Aorta (tissue), 5 donors: ENCODE measurements around the gene TPST1. TPM values are rescaled to one million over a fixed set of nuclear protein-coding genes. Genes with fewer than 3 reads are reported as not detected.

Experiments
- ATAC-seq: fragments of 200-7000 bp; cut with Tn5 transposase; one replicate; pipeline ENCODE4 v1.9.1; 2022; ENCODE audit warnings: moderate library complexity; ENCODE audit not compliant: low FRiP score
- DNase-seq, 2 donors: peaks; one replicate each; pipeline ENCODE4 v3.0.0-alpha.2; 2020
- H3K27ac ChIP-seq, 2 donors: one replicate each; pipeline ENCODE4 v1.5.1; 2013; ENCODE audit warnings: low read length in 2 of 2, mild to moderate bottlenecking in 2 of 2, moderate library complexity in 2 of 2, control low read depth in 1 of 2, inconsistent platforms in 1 of 2, low read depth in 1 of 2
- H3K27me3 ChIP-seq, 2 donors: one replicate each; pipeline ENCODE4 v1.6.1; 2013; ENCODE audit warnings: control low read depth in 1 of 2, low read length in 1 of 2, mild to moderate bottlenecking in 1 of 2, moderate library complexity in 1 of 2; ENCODE audit not compliant: insufficient read depth in 2 of 2, control insufficient read depth in 1 of 2
- H3K36me3 ChIP-seq, 2 donors: one replicate each; pipeline ENCODE4 v1.6.1; 2013; ENCODE audit warnings: control low read depth in 1 of 2, low read length in 1 of 2, mild to moderate bottlenecking in 1 of 2; ENCODE audit not compliant: insufficient read depth in 2 of 2, control insufficient read depth in 1 of 2
- H3K4me1 ChIP-seq, 2 donors: one replicate each; pipeline ENCODE4 v1.6.1; 2013; ENCODE audit warnings: low read length in 2 of 2, control low read depth in 1 of 2, mild to moderate bottlenecking in 1 of 2, moderate library complexity in 1 of 2; ENCODE audit not compliant: insufficient read depth in 2 of 2, control insufficient read depth in 1 of 2
- H3K4me3 ChIP-seq, 2 donors: one replicate each; pipeline ENCODE4 v1.5.1; 2013; ENCODE audit warnings: low read length in 2 of 2, control low read depth in 1 of 2, mild to moderate bottlenecking in 1 of 2
- H3K9me3 ChIP-seq: one replicate; pipeline ENCODE4 v1.6.1; 2013; ENCODE audit warnings: mild to moderate bottlenecking, low read length; ENCODE audit not compliant: control insufficient read depth
- WGBS, 2 donors: extraction: QIAGEN DNeasy Blood & Tissue Kit; methylation state at CpG; one replicate each; pipeline ENCODE4 v1.1.7; 2013; 5-methylcytosine and 5-hydroxymethylcytosine counted together
- intact Hi-C, 2 donors: fragments of 100-400 bp; cut with DNase I; formaldehyde crosslinking; loops; one replicate each; pipeline versions ENCODE4 v1.14.2 to v1.15.0; 2022
- polyA plus RNA-seq, 2 donors: library from polyadenylated mRNA; stranded (reverse); fragments of 200-250 nt; gene quantifications; one replicate each; pipeline ENCODE4 v1.2.3, GENCODE V29; 2013
- total RNA-seq, 2 donors: library from RNA; stranded (reverse); fragmentation: NEBNext Ultra II Directional; extraction: Animal tissue kit (Norgen Biotek cat#: 25700); gene quantifications; one replicate each; pipeline ENCODE4 v1.2.1, GENCODE V29; 2021
- donor health status: healthy with polysubstance abuse.
- donor health status: Bipolar disorder and iron deficiency.
- donor health status: DM: no; HTN: no; CAD: no.
- donor health status: DM: no; HTN: no; CAD: no.
- donor health status: DM: yes; HTN: yes; CAD: no.

TPST1 gene
- total and polyA plus RNA-seq, 4 donors, result 7.1 to 38.8 (median 16.2) TPM

DNA sequence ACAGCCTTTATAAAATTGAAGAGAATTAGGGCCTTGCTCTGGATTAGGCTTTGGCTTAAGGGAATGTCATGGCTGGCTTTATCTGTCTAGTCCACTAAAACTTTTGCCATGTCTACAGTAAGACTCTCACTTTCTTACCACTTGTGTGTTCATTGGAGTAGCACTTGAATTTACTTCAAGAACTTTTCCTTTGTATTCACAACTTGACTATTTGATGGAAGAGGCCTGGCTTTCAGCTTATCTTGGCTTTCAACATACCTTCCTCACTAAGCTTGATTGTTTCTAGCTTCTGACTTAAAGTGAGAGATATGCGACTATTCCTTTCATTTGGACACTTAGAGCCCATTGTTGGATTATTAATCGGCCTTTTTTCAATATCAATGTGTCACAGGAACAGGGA, 96.1 kb downstream of the TPST1 start:
- Histone ChIP-seq H3K4me1 (no peaks in the 10 kb centered on the region), H3K9me3 (no peaks in the 10 kb centered on the region), H3K27me3 (no peaks in the 10 kb centered on the region), H3K36me3 (no peaks in the 10 kb centered on the region), H3K27ac (no peak overlapping the region), H3K4me3 (no peak overlapping the region)
- intact Hi-C loops, result no loop called here
- 95 to 99% methylated on average over 2 of the region's 2 CpGs for WGBS, 2 donors
- no peak for ATAC-seq
- DNase-seq, result no peak

DNA sequence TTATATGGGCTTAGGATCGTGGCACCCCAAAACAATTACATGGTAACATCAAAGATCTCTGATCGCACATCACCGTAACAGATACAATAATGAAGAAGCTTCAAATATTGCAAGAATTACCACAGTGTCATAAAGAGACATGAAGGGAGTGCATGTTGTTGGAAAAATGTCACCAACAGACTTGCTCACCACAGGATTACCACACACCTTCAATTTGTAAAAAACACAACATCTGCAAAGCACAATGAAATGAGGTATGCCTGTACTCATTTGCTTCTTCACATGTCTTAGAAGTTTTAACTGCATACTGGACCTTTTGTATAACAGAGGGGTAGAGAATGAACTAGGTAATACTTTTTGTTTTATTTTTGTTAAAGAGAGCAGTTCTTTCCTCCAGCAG, 96.6 kb downstream of the TPST1 start:
- H3K4me1 ChIP-seq, result no peaks in the 10 kb centered on the region

DNA sequence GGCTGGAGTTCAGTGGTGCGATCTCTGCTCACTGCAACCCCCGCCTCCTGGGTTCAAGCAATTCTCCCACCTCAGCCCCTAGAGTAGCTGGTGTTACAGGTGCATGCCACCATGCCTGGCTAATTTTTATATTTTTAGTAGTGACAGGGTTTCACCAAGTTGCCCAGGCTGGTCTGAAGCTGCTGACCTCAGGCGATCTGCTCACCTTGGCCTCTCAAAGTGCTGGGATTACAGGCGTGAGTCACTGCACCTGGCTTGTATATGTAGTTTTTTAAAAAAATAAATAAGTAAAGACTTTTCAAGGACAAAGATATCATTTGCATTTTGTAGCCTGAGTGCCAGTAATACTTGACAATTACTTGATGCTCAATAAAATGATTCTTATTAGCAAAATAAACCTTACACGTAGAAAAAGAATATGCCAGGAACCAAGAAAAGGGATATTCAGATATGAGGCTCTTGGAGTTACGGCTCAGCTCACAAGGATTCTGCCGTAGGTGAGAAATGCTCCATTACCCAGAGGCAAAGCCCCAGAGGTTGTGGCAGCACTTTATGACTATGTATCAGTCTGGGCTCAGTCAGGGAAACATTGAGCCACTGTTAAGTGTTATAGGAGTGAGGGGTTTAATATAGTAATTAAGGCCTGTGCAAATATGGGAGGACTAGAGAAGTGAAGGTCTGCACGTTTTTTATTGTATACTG, 98.5 kb downstream of the TPST1 start:
- ATAC-seq (no peak), DNase-seq (no peak)
- intact Hi-C loops, result no loop called here
- Histone ChIP-seq H3K9me3 (no peaks in the 10 kb centered on the region), H3K36me3 (no peaks in the 10 kb centered on the region), H3K27me3 (no peaks in the 10 kb centered on the region), H3K4me3 (no peak overlapping the region), H3K27ac (no peak overlapping the region), H3K4me1 (no peaks in the 10 kb centered on the region)
- WGBS, 2 donors, result 92 to 93% methylated on average over 8 of the region's 8 CpGs

More for the DNA sequence above, 96.6 kb downstream of the TPST1 start:
- WGBS, 2 donors, result 95 to 97% methylated on average over 3 of the region's 3 CpGs
- Histone ChIP-seq H3K27ac (no peak overlapping the region), H3K27me3 (no peaks in the 10 kb centered on the region), H3K9me3 (no peaks in the 10 kb centered on the region), H3K36me3 (no peaks in the 10 kb centered on the region), H3K4me3 (no peak overlapping the region)
- intact Hi-C loops, result no loop called here
- DNase-seq (no peak), ATAC-seq (no peak)

DNA sequence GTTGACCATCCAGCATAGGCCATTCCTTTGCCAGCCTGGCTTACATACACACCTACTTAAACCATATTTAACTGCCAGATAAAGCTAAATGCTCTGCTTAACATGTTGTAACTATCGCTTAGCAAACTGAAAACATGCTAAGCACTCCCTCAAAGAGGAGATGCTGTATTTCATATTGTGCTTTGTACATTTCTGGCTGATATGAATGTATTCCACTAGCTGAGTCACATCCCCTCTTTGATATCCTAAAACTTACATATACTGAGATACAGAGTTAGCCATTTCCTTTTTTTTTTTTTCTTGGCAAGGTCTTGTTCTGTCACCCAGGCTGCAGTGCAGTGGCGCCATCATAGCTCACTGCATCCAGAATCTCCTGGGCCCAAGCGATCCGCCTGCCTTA, 99.4 kb downstream of the TPST1 start:
- no peak for DNase-seq

DNA sequence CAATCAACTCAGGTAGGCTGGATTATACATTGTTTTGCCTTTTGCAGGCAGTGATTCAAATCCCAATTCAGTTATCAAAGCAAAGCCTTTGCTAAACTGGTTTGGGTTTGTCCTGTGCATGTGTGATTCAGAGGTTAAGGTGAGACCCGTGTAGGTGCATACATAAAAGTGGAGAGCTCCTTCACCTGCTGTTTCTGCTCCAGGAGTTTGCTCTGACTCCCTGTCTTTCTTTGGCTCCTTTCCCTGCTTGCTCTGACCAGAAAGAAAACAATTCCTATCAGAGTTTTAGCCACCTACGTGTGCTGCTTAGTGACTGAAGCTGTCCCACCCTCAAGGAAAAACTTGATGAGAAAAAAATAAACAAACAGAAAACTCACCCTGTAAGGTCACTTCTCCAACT, 101.1 kb downstream of the TPST1 start:
- Histone ChIP-seq H3K27ac (no peak overlapping the region), H3K27me3 (no peaks in the 10 kb centered on the region), H3K9me3 (no peaks in the 10 kb centered on the region), H3K4me1 (no peaks in the 10 kb centered on the region), H3K36me3 (no peaks in the 10 kb centered on the region), H3K4me3 (no peak overlapping the region)
- intact Hi-C loops, result loop anchor here in 1 of 2 donors (2.0 kb wide), 1 partner anchor 33 kb away; no protein-coding TSS in a partner anchor
- WGBS, 2 donors, result 47 to 54% methylated on average over 2 of the region's 2 CpGs
- no peak for DNase-seq
- ATAC-seq, result no peak

More for the DNA sequence above, 99.4 kb downstream of the TPST1 start:
- H3K4me1 ChIP-seq, result no peaks in the 10 kb centered on the region
- no peak overlapping the region for H3K27ac ChIP-seq
- no peaks in the 10 kb centered on the region for H3K36me3 ChIP-seq
- H3K9me3 ChIP-seq, result no peaks in the 10 kb centered on the region
- ATAC-seq, result no peak
- WGBS, 2 donors, result 94% methylated on average over 4 of the region's 4 CpGs
- no peak overlapping the region for H3K4me3 ChIP-seq
- H3K27me3 ChIP-seq, result no peaks in the 10 kb centered on the region
- intact Hi-C loops, result no loop called here

DNA sequence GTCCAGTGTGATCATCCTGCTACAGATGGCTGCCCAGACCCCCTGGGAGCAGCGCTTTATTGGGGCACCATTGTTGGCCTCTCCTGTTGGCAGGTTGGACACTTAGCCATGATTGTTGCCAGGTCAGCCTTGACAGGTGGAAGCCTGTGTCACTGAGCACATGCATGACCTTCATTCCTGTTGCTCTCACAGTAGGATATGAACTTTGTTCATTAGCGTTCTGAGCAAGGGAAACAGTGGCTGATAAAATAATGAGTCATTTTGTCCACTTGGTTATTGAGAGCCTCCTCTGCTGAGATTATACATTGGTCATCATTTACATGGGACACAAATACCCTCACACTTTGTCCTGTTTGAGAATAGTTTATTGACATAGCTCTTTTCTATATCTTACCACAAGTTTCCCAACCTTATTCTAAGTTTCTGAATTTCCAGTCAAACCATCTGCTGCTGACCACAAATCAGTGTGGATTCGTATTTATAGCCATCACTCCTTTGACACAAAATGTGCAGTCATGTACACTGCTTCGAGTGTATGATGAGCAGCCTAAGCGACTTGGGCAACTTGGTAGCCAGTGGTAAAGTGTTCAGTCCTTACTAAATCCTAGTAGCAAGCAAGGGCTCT, 102.6 kb downstream of the TPST1 start:
- ATAC-seq, result no peak
- Histone ChIP-seq H3K9me3 (no peaks in the 10 kb centered on the region), H3K36me3 (no peaks in the 10 kb centered on the region), H3K4me1 (no peaks in the 10 kb centered on the region), H3K27ac (no peak overlapping the region), H3K27me3 (no peaks in the 10 kb centered on the region), H3K4me3 (no peak overlapping the region)
- DNase-seq, result no peak
- intact Hi-C loops, result loop anchor here in 1 of 2 donors (2.0 kb wide), 1 partner anchor 35 kb away; no protein-coding TSS in a partner anchor
- 88 to 90% methylated on average over 5 of the region's 5 CpGs for WGBS, 2 donors

DNA sequence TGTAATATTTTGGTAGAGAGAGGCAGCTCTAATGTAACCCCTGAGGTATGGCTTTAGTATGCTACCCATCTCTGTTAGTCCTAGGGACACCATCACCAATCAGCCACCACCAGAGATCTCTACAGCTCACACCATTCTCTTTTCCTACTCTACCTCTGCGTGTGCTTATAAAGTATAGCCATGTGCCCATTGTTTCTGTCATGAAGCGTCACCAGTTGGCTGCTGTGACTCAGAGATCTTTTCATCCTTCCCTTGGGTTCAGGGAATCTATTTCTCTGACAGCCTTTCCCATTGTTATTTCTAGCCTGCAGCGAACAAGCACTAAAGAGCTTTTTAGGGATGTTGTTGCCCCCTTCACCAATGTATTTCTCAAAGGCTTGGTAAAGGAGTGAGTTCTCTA, 103.3 kb downstream of the TPST1 start:
- Histone ChIP-seq H3K4me1 (no peaks in the 10 kb centered on the region), H3K9me3 (no peaks in the 10 kb centered on the region), H3K36me3 (no peaks in the 10 kb centered on the region), H3K4me3 (no peak overlapping the region), H3K27ac (no peak overlapping the region), H3K27me3 (no peaks in the 10 kb centered on the region)
- 87 to 91% methylated on average over 3 of the region's 3 CpGs for WGBS, 2 donors
- ATAC-seq, result no peak
- DNase-seq, result no peak
- intact Hi-C loops, result no loop called here

DNA sequence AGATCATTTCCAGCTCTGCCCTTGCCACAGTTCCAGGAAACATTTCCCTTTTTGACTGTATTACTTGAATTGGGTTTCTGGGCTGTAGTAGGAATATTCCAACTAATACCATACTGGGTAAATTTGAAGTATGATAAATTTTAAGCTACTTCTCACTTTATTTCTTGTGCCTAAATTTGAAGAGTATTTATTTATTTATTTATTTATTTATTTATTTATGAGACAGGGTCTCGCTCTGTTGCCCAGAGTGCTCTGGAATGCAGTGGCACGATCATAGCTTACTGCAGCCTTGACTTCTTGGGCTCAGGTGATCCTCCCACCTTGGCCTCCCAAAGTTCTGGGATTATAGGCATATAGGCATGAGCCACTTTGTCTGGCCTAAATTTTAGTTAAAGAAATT, 105.5 kb downstream of the TPST1 start:
- no peak for DNase-seq
- Histone ChIP-seq H3K9me3 (no peaks in the 10 kb centered on the region), H3K4me3 (no peak overlapping the region), H3K36me3 (no peaks in the 10 kb centered on the region), H3K4me1 (peaks cover 0 to 2% of the 10 kb centered on the region in 2 donors), H3K27me3 (no peaks in the 10 kb centered on the region), H3K27ac (no peak overlapping the region)
- 94 to 95% methylated on average over 2 of the region's 2 CpGs for WGBS, 2 donors
- ATAC-seq, result no peak
- intact Hi-C loops, result no loop called here
